ENCODE results near the gene ABHD14A. TPM values are rescaled to one million over a fixed set of nuclear protein-coding genes. Genes with fewer than 3 reads are reported as not detected.
A peak's percentile ranks its signal among the peaks of the same experiment; 100 is the strongest.

ABHD14A gene
- total and polyA plus RNA-seq, 2 of the 13 experiments (the other 11 are each of a cell fraction or from before 2014, with no cell fraction given), result 29.5 to 46.9 TPM

DNA sequence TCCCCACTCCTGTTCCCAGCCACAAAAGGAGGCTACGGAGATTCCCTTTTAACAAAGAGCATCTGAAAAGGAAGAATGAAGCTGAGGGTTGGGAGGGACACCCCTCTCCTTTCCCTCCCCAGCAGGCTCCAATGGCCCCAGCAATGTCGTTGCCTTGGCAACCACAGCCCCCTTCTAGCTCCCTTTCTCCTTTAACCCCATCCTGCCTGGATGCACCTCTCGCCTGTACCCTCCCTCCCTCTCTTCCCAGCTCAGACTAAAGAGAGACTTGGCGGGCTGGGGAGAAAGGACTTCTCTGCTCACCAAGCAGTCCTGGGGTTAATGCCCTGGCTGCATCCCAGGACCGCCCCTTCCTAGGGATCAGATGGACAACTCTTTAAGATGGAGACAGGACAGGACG lies 27.9 kb downstream of the ABHD14A start (continued):
- TF ChIP-seq, protein P1, sequence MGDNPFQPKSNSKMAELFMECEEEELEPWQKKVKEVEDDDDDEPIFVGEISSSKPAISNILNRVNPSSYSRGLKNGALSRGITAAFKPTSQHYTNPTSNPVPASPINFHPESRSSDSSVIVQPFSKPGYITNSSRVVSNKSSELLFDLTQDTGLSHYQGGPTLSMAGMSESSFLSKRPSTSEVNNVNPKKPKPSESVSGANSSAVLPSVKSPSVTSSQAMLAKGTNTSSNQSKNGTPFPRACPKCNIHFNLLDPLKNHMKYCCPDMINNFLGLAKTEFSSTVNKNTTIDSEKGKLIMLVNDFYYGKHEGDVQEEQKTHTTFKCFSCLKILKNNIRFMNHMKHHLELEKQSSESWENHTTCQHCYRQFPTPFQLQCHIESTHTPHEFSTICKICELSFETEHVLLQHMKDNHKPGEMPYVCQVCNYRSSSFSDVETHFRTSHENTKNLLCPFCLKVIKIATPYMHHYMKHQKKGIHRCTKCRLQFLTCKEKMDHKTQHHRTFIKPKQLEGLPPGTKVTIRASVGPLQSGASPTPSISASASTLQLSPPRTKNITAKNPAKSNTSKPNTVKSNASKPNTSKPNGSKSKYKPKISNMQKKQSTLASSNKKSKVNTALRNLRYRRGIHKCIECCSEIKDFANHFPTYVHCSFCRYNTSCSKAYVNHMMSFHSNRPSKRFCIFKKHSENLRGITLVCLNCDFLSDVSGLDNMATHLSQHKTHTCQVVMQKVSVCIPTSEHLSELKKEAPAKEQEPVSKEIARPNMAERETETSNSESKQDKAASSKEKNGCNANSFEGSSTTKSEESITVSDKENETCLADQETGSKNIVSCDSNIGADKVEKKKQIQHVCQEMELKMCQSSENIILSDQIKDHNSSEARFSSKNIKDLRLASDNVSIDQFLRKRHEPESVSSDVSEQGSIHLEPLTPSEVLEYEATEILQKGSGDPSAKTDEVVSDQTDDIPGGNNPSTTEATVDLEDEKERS (CRISPR knock-in tag; IDR thresholded peaks at IDR 0.05), result no peak
- no peak for TF ChIP-seq ZNF329 (CRISPR knock-in tag; IDR thresholded peaks at IDR 0.05; ENCODE audit: low read depth)
- no peak for TF ChIP-seq ZNF253 (CRISPR knock-in tag; IDR thresholded peaks at IDR 0.05; ENCODE audit: borderline replicate concordance)
- TF ChIP-seq, protein P2, sequence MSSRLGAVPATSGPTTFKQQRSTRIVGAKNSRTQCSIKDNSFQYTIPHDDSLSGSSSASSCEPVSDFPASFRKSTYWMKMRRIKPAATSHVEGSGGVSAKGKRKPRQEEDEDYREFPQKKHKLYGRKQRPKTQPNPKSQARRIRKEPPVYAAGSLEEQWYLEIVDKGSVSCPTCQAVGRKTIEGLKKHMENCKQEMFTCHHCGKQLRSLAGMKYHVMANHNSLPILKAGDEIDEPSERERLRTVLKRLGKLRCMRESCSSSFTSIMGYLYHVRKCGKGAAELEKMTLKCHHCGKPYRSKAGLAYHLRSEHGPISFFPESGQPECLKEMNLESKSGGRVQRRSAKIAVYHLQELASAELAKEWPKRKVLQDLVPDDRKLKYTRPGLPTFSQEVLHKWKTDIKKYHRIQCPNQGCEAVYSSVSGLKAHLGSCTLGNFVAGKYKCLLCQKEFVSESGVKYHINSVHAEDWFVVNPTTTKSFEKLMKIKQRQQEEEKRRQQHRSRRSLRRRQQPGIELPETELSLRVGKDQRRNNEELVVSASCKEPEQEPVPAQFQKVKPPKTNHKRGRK (CRISPR knock-in tag; IDR thresholded peaks at IDR 0.05), result no peak

DNA sequence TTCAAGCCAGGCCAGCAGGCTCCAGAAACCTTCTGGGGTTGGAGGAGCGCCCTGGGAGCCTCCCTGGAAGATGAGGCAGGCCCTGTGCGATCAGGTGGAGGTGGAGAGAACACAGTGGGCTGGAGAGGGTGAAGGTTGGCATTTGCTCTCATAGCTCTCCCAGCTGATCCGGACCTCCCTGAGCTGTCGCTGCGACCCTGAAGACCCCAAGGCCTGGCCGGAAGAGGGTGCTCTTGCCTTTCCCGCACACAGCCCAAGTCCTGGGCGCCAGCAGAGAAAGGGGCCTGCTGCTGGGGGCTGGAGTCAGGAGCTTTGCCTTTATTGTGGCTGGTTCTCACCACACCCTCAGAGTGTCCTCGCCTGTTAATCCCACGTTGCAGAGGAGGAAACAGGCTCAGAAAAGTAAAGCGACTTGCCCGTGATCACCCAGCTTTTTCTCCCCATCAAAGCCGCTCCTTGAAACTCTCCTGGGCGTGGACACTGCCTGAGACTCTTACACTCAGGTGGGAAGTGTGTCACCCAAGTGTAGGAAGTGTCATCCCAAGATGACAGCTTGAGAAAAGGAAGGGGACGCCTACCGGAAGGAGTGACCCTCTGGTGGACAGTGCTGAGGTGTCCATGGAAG lies 29.4 kb downstream of the ABHD14A start:
- ChIA-PET CTCF (ENCODE audit: low intra/inter-chr PET ratio, low total read pairs) (interaction anchor here (1.9 to 9.0 kb wide), 4 partner anchors 49 to 139 kb away, joined by 8 to 110 read pairs (median 38); partner anchors contain the start of gene DUSP7), POLR2A (interaction anchor here (0.7 to 2.2 kb wide), 8 partner anchors 8 to 166 kb away, joined by 3 to 9 read pairs (median 4); partner anchors contain the start of genes DUSP7, POC1A, RPL29 and RRP9)
- H4K20me1 ChIP-seq (ENCODE audit: insufficient read depth, low read length), result no peaks in the 10 kb centered on the region
- H3K4me1 ChIP-seq (ENCODE audit: insufficient read depth, low read length), result peaks cover 36% of the 10 kb centered on the region
- in situ Hi-C loops (cut with HindIII; ENCODE audit: extremely low pct_ligation_motif_present, low pct_unique_long_range_greater_than_20kb), result loop anchor here (5.0 kb wide), 2 partner anchors 38 to 138 kb away; no protein-coding TSS in a partner anchor
- H3K27ac ChIP-seq (ENCODE audit: extremely low read length, insufficient read depth, low read length), result no peak overlapping the region
- BruUV-seq (replicated peaks), result no TSS peak
- peak; percentile 50 for DNase-seq (ENCODE audit: low spot score)
- intact Hi-C loops (cut with micrococcal nuclease; ENCODE audit: unreplicated experiment), result loop anchor here (2.0 kb wide), 2 partner anchors 33 to 49 kb away; no protein-coding TSS in a partner anchor
- H3K9me3 ChIP-seq (ENCODE audit: low read length), result no peaks in the 10 kb centered on the region
- peak; percentile 78 for ATAC-seq
- no peaks in the 10 kb centered on the region for H3K79me2 ChIP-seq (ENCODE audit: insufficient read depth, low read length)
- no peak overlapping the region for H3K9ac ChIP-seq (ENCODE audit: insufficient read depth, low read depth, low read length)
- H3K36me3 ChIP-seq (replicated peaks in 1 of 2; ENCODE audit: control insufficient read depth in 1 of 2, insufficient read depth in 2 of 2, low read length in 2 of 2), result no peaks in the 10 kb centered on the region
- H2AFZ ChIP-seq (ENCODE audit: low read length), result no peak overlapping the region
- no peak overlapping the region for H3K4me3 ChIP-seq (replicated peaks in 1 of 3; ENCODE audit: insufficient read depth in 1 of 3, low read depth in 2 of 3, low read length in 3 of 3)
- H3K27me3 ChIP-seq (ENCODE audit: control insufficient read depth in 1 of 2, insufficient read depth in 2 of 2, low read length in 2 of 2), result peaks cover 0 to 45% of the 10 kb centered on the region in 2 experiments; a peak in 3 of 5 replicates
- no peak overlapping the region for H3K4me2 ChIP-seq (ENCODE audit: low read depth, low read length)
- FAIRE-seq, result peak; percentile 71
- 25% methylated on average over 13 of the region's 16 CpGs for WGBS (ENCODE audit: low lambda C conversion rate)
- TF ChIP-seq, protein P3, sequence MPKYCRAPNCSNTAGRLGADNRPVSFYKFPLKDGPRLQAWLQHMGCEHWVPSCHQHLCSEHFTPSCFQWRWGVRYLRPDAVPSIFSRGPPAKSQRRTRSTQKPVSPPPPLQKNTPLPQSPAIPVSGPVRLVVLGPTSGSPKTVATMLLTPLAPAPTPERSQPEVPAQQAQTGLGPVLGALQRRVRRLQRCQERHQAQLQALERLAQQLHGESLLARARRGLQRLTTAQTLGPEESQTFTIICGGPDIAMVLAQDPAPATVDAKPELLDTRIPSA (CRISPR knock-in tag; IDR thresholded peaks at IDR 0.05; ENCODE audit: borderline replicate concordance), result no peak
- TF ChIP-seq TBX3 (IDR thresholded peaks at IDR 0.05; ENCODE audit: borderline replicate concordance) (no peak), MAF1 (CRISPR knock-in tag; IDR thresholded peaks at IDR 0.05; ENCODE audit: borderline replicate concordance) (no peak), NFKB2 (CRISPR knock-in tag; IDR thresholded peaks at IDR 0.05; ENCODE audit: borderline replicate concordance) (no peak), FOXO1 (CRISPR knock-in tag; IDR thresholded peaks at IDR 0.05) (no peak), SOX13 (IDR thresholded peaks at IDR 0.05) (no peak), SOX13 (CRISPR knock-in tag; conservative IDR thresholded peaks at IDR 0.05 in 1 of 2, IDR thresholded peaks at IDR 0.05 in 1 of 2) (no peak)
- TF ChIP-seq, protein P4, sequence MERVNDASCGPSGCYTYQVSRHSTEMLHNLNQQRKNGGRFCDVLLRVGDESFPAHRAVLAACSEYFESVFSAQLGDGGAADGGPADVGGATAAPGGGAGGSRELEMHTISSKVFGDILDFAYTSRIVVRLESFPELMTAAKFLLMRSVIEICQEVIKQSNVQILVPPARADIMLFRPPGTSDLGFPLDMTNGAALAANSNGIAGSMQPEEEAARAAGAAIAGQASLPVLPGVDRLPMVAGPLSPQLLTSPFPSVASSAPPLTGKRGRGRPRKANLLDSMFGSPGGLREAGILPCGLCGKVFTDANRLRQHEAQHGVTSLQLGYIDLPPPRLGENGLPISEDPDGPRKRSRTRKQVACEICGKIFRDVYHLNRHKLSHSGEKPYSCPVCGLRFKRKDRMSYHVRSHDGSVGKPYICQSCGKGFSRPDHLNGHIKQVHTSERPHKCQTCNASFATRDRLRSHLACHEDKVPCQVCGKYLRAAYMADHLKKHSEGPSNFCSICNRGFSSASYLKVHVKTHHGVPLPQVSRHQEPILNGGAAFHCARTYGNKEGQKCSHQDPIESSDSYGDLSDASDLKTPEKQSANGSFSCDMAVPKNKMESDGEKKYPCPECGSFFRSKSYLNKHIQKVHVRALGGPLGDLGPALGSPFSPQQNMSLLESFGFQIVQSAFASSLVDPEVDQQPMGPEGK (CRISPR knock-in tag; IDR thresholded peaks at IDR 0.05), result peak; percentile 45; the same call in 1 of the 2 replicates

Measured in HepG2 (cell line).